Stomach smooth muscle (tissue), 2 donors: ENCODE data around the gene MPDZ.

Experiments used
- H3K27ac ChIP-seq: one replicate; pipeline ENCODE4 v1.7.0; 2013; ENCODE audit warnings: mild to moderate bottlenecking, low read length, inconsistent platforms
- H3K27me3 ChIP-seq, 2 donors: one replicate each; pipeline ENCODE4 v1.7.0; 2013; ENCODE audit warnings: low read length in 2 of 2; ENCODE audit not compliant: insufficient read depth in 2 of 2, control insufficient read depth in 1 of 2
- H3K36me3 ChIP-seq, 2 donors: one replicate each; pipeline ENCODE4 v1.7.0; 2013; ENCODE audit warnings: low read length in 2 of 2; ENCODE audit not compliant: control insufficient read depth in 2 of 2, insufficient read depth in 2 of 2
- H3K4me1 ChIP-seq: one replicate; pipeline ENCODE4 v1.7.0; 2013; ENCODE audit warnings: low read length; ENCODE audit not compliant: control insufficient read depth, insufficient read depth
- H3K4me3 ChIP-seq, 2 donors: one replicate each; pipeline ENCODE4 v1.7.0; 2013; ENCODE audit warnings: low read length in 2 of 2
- H3K9ac ChIP-seq, 2 donors: one replicate each; pipeline ENCODE4 v1.7.0; 2013; ENCODE audit warnings: low read length in 2 of 2, mild to moderate bottlenecking in 1 of 2
- H3K9me3 ChIP-seq, 2 donors: one replicate each; pipeline ENCODE4 v1.7.0; 2013; ENCODE audit warnings: low read length in 2 of 2; ENCODE audit not compliant: control insufficient read depth in 2 of 2
- donor health status: healthy.
- donor health status: Pancreatic carcinoma.

MPDZ gene

DNA sequence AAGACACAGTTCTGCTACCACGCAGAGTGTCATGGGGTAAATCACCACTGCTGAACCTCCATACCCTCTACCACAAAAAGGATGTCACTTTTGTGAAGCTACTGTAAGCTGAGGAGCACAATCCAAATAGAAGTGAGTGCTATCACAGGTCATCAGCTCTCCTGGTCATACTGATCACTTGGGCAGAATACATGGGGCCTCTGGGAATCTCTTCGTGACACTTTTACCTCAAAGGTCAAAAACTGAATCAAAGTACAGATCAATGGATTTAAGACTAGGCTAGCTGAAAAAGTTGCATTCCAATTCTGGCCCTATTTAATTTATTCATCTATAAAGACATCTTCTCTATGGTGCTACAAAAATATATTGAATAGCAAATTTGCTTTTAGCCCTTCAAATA is 115.5 kb downstream of the MPDZ start:
- Histone ChIP-seq H3K36me3 (peaks cover 16 to 17% of the 10 kb centered on the region in 2 donors), H3K9ac (no peak overlapping the region), H3K4me3 (no peak overlapping the region), H3K4me1 (no peaks in the 10 kb centered on the region), H3K27me3 (no peaks in the 10 kb centered on the region), H3K9me3 (no peaks in the 10 kb centered on the region), H3K27ac (no peak overlapping the region)

DNA sequence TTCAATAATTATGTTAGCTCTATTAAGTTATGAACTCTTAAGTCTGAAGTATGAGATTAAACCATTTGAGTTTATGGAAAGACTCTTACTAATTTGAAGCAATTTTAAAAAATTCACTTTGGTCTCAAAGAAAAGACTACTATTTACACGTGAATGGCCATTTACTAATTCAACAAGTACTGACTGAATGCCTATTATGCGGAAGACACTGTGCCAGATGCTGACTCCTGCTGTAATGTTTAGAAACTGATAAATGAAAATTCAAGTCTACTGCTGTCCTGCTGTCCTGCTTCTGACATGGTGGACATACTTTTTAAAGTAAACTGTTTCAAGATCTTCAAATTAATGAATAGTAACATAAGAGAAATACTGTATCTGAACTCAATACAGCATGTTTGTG is 116.2 kb downstream of the MPDZ start:
- peaks cover 16% of the 10 kb centered on the region in 2 donors for H3K36me3 ChIP-seq
- no peak overlapping the region for H3K4me3 ChIP-seq
- H3K27ac ChIP-seq = no peak overlapping the region
- no peaks in the 10 kb centered on the region for H3K9me3 ChIP-seq
- no peaks in the 10 kb centered on the region for H3K4me1 ChIP-seq
- H3K9ac ChIP-seq = no peak overlapping the region
- no peaks in the 10 kb centered on the region for H3K27me3 ChIP-seq

DNA sequence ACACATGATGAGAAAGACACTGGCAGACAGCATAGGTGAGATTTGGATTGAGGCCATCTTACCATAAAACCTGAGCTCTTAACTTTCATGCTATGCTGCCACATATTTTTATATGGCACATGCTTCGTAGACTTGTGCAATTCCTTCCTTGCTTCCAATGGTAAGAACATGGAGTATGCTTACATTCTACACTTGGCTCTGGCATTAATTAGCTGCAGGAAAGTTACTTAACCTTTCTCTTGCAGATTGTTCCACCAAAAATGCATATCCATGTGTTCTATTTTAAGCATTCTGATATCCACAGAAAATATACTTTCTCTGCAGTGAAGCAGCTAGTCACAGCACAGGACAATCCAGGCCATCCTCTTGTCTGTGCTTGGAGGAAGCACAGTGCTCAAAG is 119.4 kb downstream of the MPDZ start:
- no peak overlapping the region for H3K4me3 ChIP-seq
- H3K4me1 ChIP-seq = no peaks in the 10 kb centered on the region
- no peaks in the 10 kb centered on the region for H3K27me3 ChIP-seq
- H3K9me3 ChIP-seq = no peaks in the 10 kb centered on the region
- H3K27ac ChIP-seq = no peak overlapping the region
- no peak overlapping the region for H3K9ac ChIP-seq
- H3K36me3 ChIP-seq = peaks cover 9 to 16% of the 10 kb centered on the region in 2 donors

DNA sequence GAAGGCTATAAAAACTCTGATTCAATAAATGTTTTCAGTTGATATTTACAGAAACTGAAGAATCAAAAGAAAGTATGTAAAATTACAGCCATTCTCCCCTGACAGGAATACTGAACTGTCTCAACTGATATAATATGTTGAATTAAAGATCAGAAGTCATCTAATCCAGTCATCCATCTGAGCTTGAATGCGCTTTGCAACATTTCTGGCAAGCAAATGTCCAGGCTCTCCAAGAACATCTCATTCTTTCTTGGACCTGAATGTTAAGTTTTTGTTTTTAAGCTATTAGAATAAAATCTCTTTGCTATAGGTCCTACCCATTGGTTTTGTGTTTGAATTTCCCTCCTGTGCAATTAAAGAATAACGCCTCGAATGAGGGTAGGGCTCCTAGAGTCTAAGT is 120.5 kb downstream of the MPDZ start:
- no peaks in the 10 kb centered on the region for H3K27me3 ChIP-seq
- H3K4me1 ChIP-seq = no peaks in the 10 kb centered on the region
- H3K9ac ChIP-seq = no peak overlapping the region
- H3K36me3 ChIP-seq = peaks cover 15 to 16% of the 10 kb centered on the region in 2 donors
- H3K4me3 ChIP-seq = no peak overlapping the region
- no peak overlapping the region for H3K27ac ChIP-seq
- no peaks in the 10 kb centered on the region for H3K9me3 ChIP-seq

DNA sequence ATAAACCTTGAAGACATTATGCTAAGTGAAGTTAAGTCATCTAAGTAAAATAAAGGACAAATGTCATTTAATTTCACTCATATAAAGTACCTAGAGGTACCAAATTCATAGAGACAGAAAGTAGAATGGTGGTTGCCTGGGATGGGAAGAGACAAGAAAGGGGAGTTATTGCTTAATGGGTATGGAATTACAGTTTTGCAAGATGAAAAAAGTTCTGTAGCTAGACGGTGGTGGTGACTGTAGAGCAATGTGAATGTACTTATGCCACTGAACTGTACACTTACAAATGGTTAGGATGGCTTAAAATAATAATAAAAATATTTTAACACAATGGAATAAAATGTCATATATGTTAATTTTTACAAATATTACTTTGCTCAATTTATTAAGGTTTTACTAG is 128.0 kb downstream of the MPDZ start:
- Histone ChIP-seq H3K4me1 (no peaks in the 10 kb centered on the region), H3K36me3 (peaks cover 14 to 31% of the 10 kb centered on the region in 2 donors), H3K9ac (no peak overlapping the region), H3K4me3 (no peak overlapping the region), H3K27me3 (no peaks in the 10 kb centered on the region), H3K27ac (no peak overlapping the region), H3K9me3 (no peaks in the 10 kb centered on the region)

DNA sequence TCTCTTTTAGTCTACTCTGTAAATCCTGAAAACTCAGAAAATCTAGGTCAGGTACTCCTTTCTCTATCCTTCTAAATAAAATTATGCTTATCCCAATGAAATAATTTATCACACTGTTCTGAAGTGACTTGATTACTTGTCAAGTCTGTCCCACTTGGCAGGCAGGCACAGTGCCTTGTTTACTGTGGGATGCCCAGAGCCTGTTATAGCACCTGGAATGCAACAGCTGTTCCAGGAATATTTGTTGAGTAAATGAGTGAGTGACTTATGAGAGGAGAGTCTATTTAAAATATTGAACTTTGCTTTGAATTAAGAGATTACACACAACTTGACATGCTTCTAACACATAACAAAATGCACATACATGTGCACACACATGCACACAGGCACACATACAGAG is 130.0 kb downstream of the MPDZ start:
- H3K4me1 ChIP-seq = no peaks in the 10 kb centered on the region

DNA sequence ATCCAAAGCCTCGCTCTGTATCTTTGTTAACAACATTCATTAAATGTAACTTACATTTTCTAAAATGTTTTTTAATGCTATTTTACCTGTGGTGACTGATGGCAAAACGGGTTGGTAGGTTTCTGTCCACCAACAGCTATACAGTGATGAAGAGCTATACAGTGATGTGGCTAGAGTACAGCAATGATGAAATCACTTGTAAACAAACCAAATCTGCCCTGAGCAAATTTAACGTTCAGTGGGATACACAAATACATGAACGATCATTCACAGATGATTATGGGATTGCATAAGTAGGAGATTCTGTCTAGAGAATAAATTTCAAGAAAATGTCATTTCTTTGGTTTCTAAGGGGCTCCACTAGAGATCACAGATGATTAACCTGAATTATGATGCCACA is 132.7 kb downstream of the MPDZ start:
- H3K27ac ChIP-seq = no peak overlapping the region
- peaks cover 10 to 18% of the 10 kb centered on the region in 2 donors for H3K36me3 ChIP-seq
- H3K9ac ChIP-seq = no peak overlapping the region
- no peak overlapping the region for H3K4me3 ChIP-seq
- no peaks in the 10 kb centered on the region for H3K9me3 ChIP-seq
- H3K27me3 ChIP-seq = no peaks in the 10 kb centered on the region
- no peaks in the 10 kb centered on the region for H3K4me1 ChIP-seq

More for the DNA sequence above, 130.0 kb downstream of the MPDZ start:
- Histone ChIP-seq H3K9me3 (no peaks in the 10 kb centered on the region), H3K9ac (no peak overlapping the region), H3K27ac (no peak overlapping the region), H3K4me3 (no peak overlapping the region), H3K36me3 (peaks cover 14 to 27% of the 10 kb centered on the region in 2 donors), H3K27me3 (no peaks in the 10 kb centered on the region)

DNA sequence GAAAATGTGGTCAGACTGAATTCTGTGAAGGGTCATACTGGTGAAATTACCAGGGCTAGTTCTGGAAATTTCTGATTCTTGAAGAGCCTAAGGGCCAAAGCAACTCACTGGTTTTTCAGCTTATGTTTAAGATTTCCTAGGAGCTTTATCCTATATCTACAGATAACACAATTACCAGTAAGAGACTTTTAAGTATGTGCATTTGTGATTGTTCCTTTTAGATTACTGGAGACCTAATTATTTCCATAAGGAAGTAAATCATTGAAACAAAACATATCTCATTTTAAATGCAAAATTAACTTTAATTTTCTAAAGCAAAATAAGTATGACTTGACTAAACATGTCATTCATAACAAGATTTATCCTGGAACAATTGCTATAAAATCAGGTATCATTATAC is 134.2 kb downstream of the MPDZ start:
- Histone ChIP-seq H3K36me3 (peaks cover 10 to 18% of the 10 kb centered on the region in 2 donors), H3K27ac (no peak overlapping the region)

DNA sequence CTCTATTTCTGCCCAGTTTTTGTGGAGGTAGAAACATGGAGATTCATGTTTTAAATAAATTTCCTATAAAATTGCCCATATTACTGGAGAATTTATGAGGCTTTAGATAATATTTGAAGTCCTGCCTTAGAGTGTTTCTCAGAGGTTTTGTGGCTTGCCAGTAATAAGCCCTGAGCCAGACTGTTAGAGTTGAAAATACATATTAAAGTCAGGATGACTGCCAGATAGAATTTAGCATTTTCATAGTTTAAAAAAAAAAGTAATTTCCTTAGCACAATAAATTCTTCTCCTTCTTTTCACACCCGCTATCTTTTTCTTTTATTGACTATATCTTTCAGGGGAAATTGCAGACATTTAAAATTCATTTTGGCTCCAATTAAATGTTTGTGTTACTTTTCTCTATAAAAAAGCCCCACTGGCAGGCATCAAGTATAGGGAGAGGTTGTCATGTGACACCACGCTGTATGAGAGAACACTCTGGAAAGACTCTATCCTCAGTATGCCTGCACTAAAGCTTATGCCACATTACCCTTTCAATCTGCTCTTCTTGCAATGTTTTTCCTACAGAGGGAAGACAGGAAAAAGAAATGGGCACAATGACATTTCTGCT is 135.2 kb downstream of the MPDZ start:
- Histone ChIP-seq H3K27ac (no peak overlapping the region), H3K9me3 (no peaks in the 10 kb centered on the region), H3K9ac (no peak overlapping the region), H3K36me3 (peaks cover 10 to 16% of the 10 kb centered on the region in 2 donors), H3K4me1 (no peaks in the 10 kb centered on the region), H3K4me3 (no peak overlapping the region), H3K27me3 (no peaks in the 10 kb centered on the region)

More for the DNA sequence above, 134.2 kb downstream of the MPDZ start:
- Histone ChIP-seq H3K4me1 (no peaks in the 10 kb centered on the region), H3K4me3 (no peak overlapping the region), H3K9ac (no peak overlapping the region), H3K9me3 (no peaks in the 10 kb centered on the region), H3K27me3 (no peaks in the 10 kb centered on the region)

DNA sequence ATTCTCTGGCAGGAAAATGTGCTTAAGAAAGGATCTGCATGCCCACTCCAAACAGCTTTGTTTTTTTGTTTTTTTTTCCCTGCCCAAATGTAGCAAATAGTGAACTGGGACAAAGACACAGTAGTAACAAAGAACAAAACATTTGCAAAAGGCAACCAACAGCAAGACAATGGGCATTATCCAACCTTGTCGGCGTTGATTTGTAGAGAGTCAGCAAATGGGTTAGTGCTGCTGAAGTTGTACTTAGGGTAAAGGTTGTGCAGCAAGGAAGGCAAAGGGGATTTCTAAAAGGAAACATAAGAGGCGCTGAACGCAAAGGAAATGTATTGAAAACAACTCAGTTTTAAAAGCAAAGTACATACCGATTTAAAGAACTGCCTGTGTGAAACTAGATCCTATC is 136.2 kb downstream of the MPDZ start:
- Histone ChIP-seq H3K4me3 (no peak overlapping the region), H3K9ac (no peak overlapping the region), H3K27me3 (no peaks in the 10 kb centered on the region), H3K36me3 (peaks cover 12 to 26% of the 10 kb centered on the region in 2 donors), H3K9me3 (no peaks in the 10 kb centered on the region), H3K27ac (no peak overlapping the region), H3K4me1 (no peaks in the 10 kb centered on the region)

DNA sequence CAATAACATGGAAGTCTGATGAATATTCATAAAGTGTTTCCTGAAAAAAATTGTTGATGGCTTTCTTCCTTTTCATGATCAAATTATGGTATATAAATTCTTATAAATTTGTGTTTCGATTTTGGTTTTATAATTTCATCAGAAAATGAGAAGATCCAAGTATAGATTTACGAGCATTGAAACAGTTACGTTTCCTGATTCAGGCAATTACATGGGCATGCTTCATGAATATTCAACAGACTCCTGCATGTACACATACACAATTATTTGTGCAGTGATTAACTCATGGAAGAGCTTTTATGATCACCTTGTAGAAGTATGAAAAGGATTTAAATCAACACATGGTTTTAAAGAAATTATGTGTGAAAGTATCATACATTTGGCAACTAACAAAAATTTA is 136.7 kb downstream of the MPDZ start:
- H3K9me3 ChIP-seq = no peaks in the 10 kb centered on the region
- H3K27me3 ChIP-seq = no peaks in the 10 kb centered on the region
- H3K4me1 ChIP-seq = no peaks in the 10 kb centered on the region
- H3K9ac ChIP-seq = no peak overlapping the region
- H3K27ac ChIP-seq = no peak overlapping the region
- peaks cover 14 to 29% of the 10 kb centered on the region in 2 donors for H3K36me3 ChIP-seq
- no peak overlapping the region for H3K4me3 ChIP-seq
